Brain microvascular endothelial cell (primary cell): ENCODE measurements around the gene KCNT1.

Source experiments
- DNase-seq: peaks from one replicate; pipeline ENCODE4 v3.0.0-alpha.2; 2020
- H3K27ac ChIP-seq: fragments of 250-450 bp; sonication (Bioruptor Pico); 2 replicates; pipeline ENCODE4 v1.5.1; 2020; ENCODE audit warnings: mild to moderate bottlenecking, moderate library complexity
- H3K27me3 ChIP-seq: fragments of 250-450 bp; sonication (Bioruptor Pico); replicated peaks from 2 replicates; pipeline ENCODE4 v1.5.1; 2020; ENCODE audit warnings: mild to moderate bottlenecking
- H3K36me3 ChIP-seq: fragments of 250-450 bp; sonication (Bioruptor Pico); replicated peaks from 2 replicates; pipeline ENCODE4 v1.5.1; 2020; ENCODE audit warnings: mild to moderate bottlenecking
- H3K4me3 ChIP-seq: 2 replicates; pipeline ENCODE4 v1.5.1; 2011; ENCODE audit warnings: low read depth, mild to moderate bottlenecking, control low read depth, low read length, moderate library complexity
- CTCF ChIP-seq: IDR thresholded peaks from 2 replicates; pipeline ENCODE4 v1.5.1; 2011; ENCODE audit warnings: low read depth, mild to moderate bottlenecking, moderate library complexity, low read length, control low read depth, inconsistent platforms; ENCODE audit errors: missing control alignments
- in situ Hi-C: cut with HindIII; loops from 2 replicates; pipeline ENCODE4 v1.10.0; 2017; ENCODE audit warnings: low sequenced_read_pairs, low pct_ligation_motif_present

The KCNT1 gene

DNA sequence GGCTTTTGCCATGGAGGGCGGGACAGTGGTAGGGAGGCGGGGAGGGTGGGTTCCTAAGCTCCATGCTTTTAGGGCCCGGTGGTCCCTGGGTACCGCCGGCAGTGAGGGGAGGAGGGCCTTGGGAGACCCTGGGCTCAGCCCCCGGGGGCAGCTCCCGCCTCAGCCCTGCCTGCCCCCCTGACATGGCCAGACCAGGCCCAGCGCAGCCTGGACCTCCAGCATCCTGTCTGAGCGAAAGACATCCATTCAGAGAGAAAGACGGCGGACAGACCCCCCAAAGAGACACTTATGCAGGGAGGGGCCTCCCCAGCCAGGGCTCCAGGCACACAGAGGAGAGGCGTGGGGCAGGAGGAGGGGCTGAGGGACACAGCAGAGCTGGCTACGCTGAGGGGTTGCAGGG is 45.3 kb downstream of the KCNT1 start:
- no peaks in the 10 kb centered on the region for H3K27me3 ChIP-seq
- no peaks in the 10 kb centered on the region for H3K36me3 ChIP-seq
- DNase-seq = no peak
- in situ Hi-C loops = no loop called here
- TF ChIP-seq CTCF = no peak
- H3K27ac ChIP-seq = no peak overlapping the region
- H3K4me3 ChIP-seq = no peak overlapping the region

DNA sequence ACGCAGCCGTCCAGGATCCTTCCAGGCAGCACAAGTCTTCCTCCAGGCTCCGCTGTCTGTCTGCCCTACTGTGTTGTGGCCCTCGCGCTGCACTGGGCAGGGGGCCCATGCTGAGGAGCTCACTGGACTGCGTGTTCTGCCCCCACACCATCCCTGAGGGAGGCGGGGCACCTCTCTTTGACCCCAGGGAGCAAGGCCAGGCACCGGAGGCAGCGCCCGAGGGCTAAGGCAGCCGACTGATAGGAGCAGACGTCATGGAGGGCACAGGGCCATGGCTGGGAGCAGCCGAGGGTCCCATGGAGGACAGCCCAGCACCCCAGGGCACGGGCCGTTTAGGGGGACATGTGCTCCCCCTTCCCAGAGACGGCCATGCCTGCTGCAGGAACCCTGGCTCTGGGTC is 46.7 kb downstream of the KCNT1 start:
- no peak for DNase-seq
- no peaks in the 10 kb centered on the region for H3K27me3 ChIP-seq
- H3K4me3 ChIP-seq = no peak overlapping the region
- no peaks in the 10 kb centered on the region for H3K36me3 ChIP-seq
- in situ Hi-C loops = no loop called here
- H3K27ac ChIP-seq = no peak overlapping the region
- TF ChIP-seq CTCF = no peak

DNA sequence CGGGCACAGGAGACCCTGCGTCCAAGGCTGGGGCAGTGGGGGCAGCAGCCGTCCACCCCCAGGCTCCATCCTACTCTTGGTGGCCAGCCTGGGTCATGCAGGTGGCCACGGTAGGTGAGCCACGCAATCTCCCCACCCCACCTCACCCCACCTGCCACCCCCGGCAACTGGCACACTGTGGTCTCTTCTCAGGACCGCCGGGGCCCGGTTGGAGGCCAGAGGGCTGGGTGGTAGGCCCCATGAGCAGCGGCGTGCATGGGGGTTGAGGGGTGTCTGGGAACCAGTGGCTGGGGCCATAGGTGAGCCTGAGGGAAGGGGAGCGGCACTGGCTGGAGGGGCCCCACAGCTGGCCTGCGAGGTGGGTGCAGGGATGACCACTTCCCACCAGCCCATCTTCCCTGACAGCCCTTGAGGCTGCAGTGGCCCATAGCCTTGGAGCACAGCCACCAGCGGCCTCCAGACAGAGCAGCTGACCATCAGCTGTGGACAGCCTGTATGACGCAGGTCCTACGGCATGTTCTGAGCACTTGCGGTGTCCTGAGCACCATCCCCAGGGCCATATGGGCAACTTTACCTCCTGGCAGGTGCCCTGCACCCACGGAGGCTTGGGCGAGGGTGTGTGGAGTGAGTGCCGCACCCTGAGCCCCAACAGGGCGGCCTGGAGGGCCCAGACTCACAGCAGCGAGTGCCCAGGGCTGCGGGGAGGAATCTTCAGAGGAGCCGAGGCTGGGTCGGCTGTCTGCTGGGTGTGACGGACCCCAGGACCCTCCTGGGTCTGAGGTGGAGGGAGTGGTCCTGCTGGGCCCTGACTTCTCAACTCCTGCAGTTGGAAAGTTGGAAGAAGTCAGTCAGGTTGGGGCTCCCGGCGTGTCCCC is 47.4 kb downstream of the KCNT1 start:
- H3K27me3 ChIP-seq = no peaks in the 10 kb centered on the region
- no peak for TF ChIP-seq CTCF
- H3K4me3 ChIP-seq = no peak overlapping the region
- no peak overlapping the region for H3K27ac ChIP-seq
- no peaks in the 10 kb centered on the region for H3K36me3 ChIP-seq
- no peak for DNase-seq
- in situ Hi-C loops = no loop called here

DNA sequence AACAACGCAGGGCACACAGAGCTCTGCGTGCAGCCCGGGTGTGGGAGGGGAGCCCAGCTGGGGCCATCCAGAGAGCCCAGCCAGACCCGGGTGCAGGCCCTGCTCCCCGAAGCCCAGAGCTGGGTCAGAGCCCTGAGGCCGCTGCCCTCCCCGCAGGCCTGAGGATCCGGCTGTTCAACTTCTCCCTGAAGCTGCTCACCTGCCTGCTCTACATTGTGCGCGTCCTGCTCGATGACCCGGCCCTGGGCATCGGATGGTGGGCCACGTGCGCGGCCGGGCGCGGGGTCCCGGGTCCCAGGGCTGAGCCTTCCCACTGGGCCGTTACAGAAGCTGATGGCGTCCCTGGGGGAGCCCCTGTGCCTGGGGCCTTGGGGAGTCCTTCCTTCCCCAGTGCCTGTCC is 48.8 kb downstream of the KCNT1 start:
- DNase-seq = no peak
- in situ Hi-C loops = no loop called here
- no peak for TF ChIP-seq CTCF
- Histone ChIP-seq H3K4me3 (no peak overlapping the region), H3K36me3 (no peaks in the 10 kb centered on the region), H3K27ac (no peak overlapping the region), H3K27me3 (no peaks in the 10 kb centered on the region)

GRCh38 chr9:135751501-135751900 is 49.5 kb downstream of the KCNT1 start:
- in situ Hi-C loops = no loop called here
- Histone ChIP-seq H3K27me3 (no peaks in the 10 kb centered on the region), H3K27ac (no peak overlapping the region), H3K4me3 (no peak overlapping the region), H3K36me3 (no peaks in the 10 kb centered on the region)
- DNase-seq = no peak
- no peak for TF ChIP-seq CTCF
